Lower leg skin (tissue), 3 donors: ENCODE measurements around the gene RIPK4.

Experiments
- CTCF ChIP-seq, 3 donors: fragments of 450-650 bp; IDR thresholded peaks; one replicate each; pipeline ENCODE4 v1.5.1; 2016; ENCODE audit warnings: antibody characterized with exemption in 3 of 3, mild to moderate bottlenecking in 3 of 3, moderate library complexity in 2 of 3
- POLR2A ChIP-seq, 2 donors: fragments of 450-650 bp; IDR thresholded peaks; one replicate each; pipeline ENCODE4 v1.6.1; 2016 to 2017; ENCODE audit warnings: antibody characterized with exemption in 2 of 2, mild to moderate bottlenecking in 1 of 2, moderate library complexity in 1 of 2

- no peak for TF ChIP-seq CTCF (IDR thresholded peaks at IDR 0.05)
- TF ChIP-seq POLR2A (IDR thresholded peaks at IDR 0.05), result no peak
Measured at GRCh38 chr21:41743321-41744027, 23.4 kb downstream of the RIPK4 start.
